ENCODE data around the gene PRM2. TPM values are rescaled to one million over a fixed set of nuclear protein-coding genes. Genes with fewer than 3 reads are reported as not detected.
A peak's percentile ranks its signal among the peaks of the same experiment; 100 is the strongest.

PRM2 gene
- total and polyA plus RNA-seq, 2 of the 8 experiments (the other 6 are each of a cell fraction or from before 2014, with no cell fraction given): not detected

- ChIA-PET POLR2A (ENCODE audit: partially characterized antibody) (interaction anchor here (0.8 to 2.7 kb wide), 9 partner anchors 9 to 42 kb away, joined by 3 to 11 read pairs (median 4); partner anchors contain the start of gene SOCS1), CTCF (ENCODE audit: partially characterized antibody) (interaction anchor here (0.8 to 3.8 kb wide), 7 partner anchors 13 to 80 kb away, joined by 3 to 13 read pairs (median 4); partner anchors contain the start of genes SOCS1 and TNP2)
- H4K20me1 ChIP-seq (replicated peaks in 1 of 2; ENCODE audit: control insufficient read depth in 1 of 2, insufficient read depth in 2 of 2, low read length in 2 of 2): no peaks in the 10 kb centered on the region
- H2AK5ac ChIP-seq (ENCODE audit: low read depth, low read length): no peak overlapping the region
- DNase-seq (ENCODE audit: low read depth in 1 of 2, low spot score in 2 of 2): peak in 1 of 2 experiments; percentile 66
- peak overlapping the region; percentile 6; the same call in 1 of the 2 replicates for H2BK20ac ChIP-seq (ENCODE audit: low read length)
- no peak for FAIRE-seq
- H2BK15ac ChIP-seq (ENCODE audit: low read length): peak overlapping the region; percentile 72; the same call in 1 of the 2 replicates
- peak overlapping the region; percentile 83 for H3K18ac ChIP-seq (ENCODE audit: extremely low read depth, low read length)
- H3K79me2 ChIP-seq (ENCODE audit: control insufficient read depth in 1 of 2, insufficient read depth in 2 of 2, low read length in 2 of 2): no peaks in the 10 kb centered on the region
- H2BK12ac ChIP-seq (ENCODE audit: low read depth, low read length): peak overlapping the region; percentile 90; the same call in 1 of the 2 replicates
- peak overlapping the region; percentile 68 for H4K91ac ChIP-seq (replicated peaks; ENCODE audit: insufficient read length, low read length)
- peak overlapping the region; percentile 7 to 22; a peak in 2 of 4 replicates for H3K4me2 ChIP-seq (ENCODE audit: insufficient read depth in 1 of 2, low read depth in 2 of 2, low read length in 2 of 2)
- peak overlapping the region; percentile 53; the same call in 1 of the 2 replicates for H4K8ac ChIP-seq (ENCODE audit: extremely low read depth, insufficient read depth, low read length)
- no peaks in the 10 kb centered on the region for H3K9me3 ChIP-seq (ENCODE audit: insufficient read depth in 2 of 2, low read depth in 1 of 2, low read length in 1 of 2)
- no peaks in the 10 kb centered on the region for H3K27me3 ChIP-seq (replicated peaks in 1 of 4; ENCODE audit: control insufficient read depth in 3 of 4, extremely low read depth in 1 of 4, insufficient read depth in 3 of 4, low read length in 3 of 4)
- no peak overlapping the region for H3K23ac ChIP-seq (ENCODE audit: insufficient read length)
- TF ChIP-seq E2F6 (IDR thresholded peaks at IDR 0.05) (0 out of 2 replicates have a peak, but pooled peaks have one; percentile 25), TEAD4 (IDR thresholded peaks at IDR 0.05; ENCODE audit: low read depth, low read length) (0 out of 2 replicates have a peak, but pooled peaks have one; percentile 1), USF2 (IDR thresholded peaks at IDR 0.05; ENCODE audit: low read length) (0 out of 2 replicates have a peak, but pooled peaks have one; percentile 33), POLR2AphosphoS5 (IDR thresholded peaks at IDR 0.05; ENCODE audit: low read depth, low read length) (no peak), SIN3A (conservative IDR thresholded peaks at IDR 0.05 in 1 of 2, IDR thresholded peaks at IDR 0.05 in 1 of 2; ENCODE audit: low read depth in 1 of 2, low read length in 2 of 2) (0 out of 4 replicates have a peak, but pooled peaks of 1 of the 2 experiments have one; percentile 45), MAX (IDR thresholded peaks at IDR 0.05) (peak; percentile 58)
- H3K4me3 ChIP-seq (ENCODE audit: extremely low read depth in 1 of 4, insufficient read depth in 2 of 4, low read depth in 3 of 4, low read length in 4 of 4): no peak overlapping the region
- H3K4me1 ChIP-seq (replicated peaks in 1 of 4; ENCODE audit: control insufficient read depth in 3 of 4, insufficient read depth in 4 of 4, low read length in 3 of 4): peaks cover 5 to 9% (median 9%) of the 10 kb centered on the region in 4 experiments
- no peak overlapping the region for H3K4ac ChIP-seq (replicated peaks; ENCODE audit: insufficient read length, low read depth, low read length)
- 0 out of 2 replicates have a peak overlapping the region, but pooled peaks have one; percentile 9 for H2AFZ ChIP-seq (ENCODE audit: low read length)
- no peaks in the 10 kb centered on the region for H3K23me2 ChIP-seq (ENCODE audit: low read depth, low read length)
- H3K56ac ChIP-seq (replicated peaks; ENCODE audit: insufficient read length, low read depth, low read length): no peak overlapping the region
- peak overlapping the region; percentile 34 for H4K5ac ChIP-seq (ENCODE audit: insufficient read length, low read depth, low read length)
- peak overlapping the region; percentile 36 for H2BK120ac ChIP-seq (replicated peaks; ENCODE audit: low read depth, low read length)
- no peaks in the 10 kb centered on the region for H3K36me3 ChIP-seq (ENCODE audit: control insufficient read depth in 2 of 4, insufficient read depth in 4 of 4, low read length in 3 of 4)
- H3K14ac ChIP-seq (ENCODE audit: insufficient read length): no peak overlapping the region
- H2BK5ac ChIP-seq (ENCODE audit: low read depth, low read length): 0 out of 2 replicates have a peak overlapping the region, but pooled peaks have one; percentile 26
- no peaks in the 10 kb centered on the region for H3K79me1 ChIP-seq (ENCODE audit: low read depth, low read length)
- H3K27ac ChIP-seq (ENCODE audit: low read depth, low read length): no peak overlapping the region
- no peak overlapping the region for H3K9ac ChIP-seq (replicated peaks in 1 of 4; ENCODE audit: extremely low read depth in 1 of 4, low read depth in 3 of 4, low read length in 3 of 4)
- 37% methylated on average over 18 of the region's 19 CpGs; no CpG with 5 or more reads in 1 of the 2 experiments for WGBS, 2 experiments (ENCODE audit: extremely low coverage in 1 of 2, insufficient coverage in 1 of 2, insufficient read length in 1 of 2, insufficient replicate concordance in 2 of 2, low coverage in 1 of 2, low lambda C conversion rate in 2 of 2, missing lambda C conversion rate in 1 of 2)
These were observed 21.3 kb upstream of the PRM2 start for GRCh38 chr16:11297492-11298142.

Data from H1 (cell line).